ENCODE data around the gene PYGO2.

Gene PYGO2

DNA sequence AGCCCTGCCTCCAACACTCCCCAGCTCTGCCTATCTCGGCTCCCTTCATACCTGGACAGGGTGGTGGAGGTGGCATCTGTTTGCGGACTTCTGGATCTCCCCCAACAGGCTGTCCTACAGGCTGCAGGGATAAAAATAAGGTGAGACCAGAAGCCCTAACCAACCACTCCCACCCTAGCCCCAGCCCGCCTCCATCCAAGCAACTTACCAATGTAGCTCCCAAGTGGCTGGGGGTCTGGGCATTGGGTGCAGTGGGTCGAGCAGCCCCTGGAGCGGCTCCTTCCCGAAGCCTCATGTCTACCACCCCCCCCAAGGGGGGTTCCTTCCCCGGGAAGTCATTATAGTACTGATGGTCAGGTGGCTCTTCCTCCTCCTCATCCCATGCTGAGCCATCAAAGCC, 4.5 kb upstream of the PYGO2 start:
- Histone ChIP-seq H3K4me3 (replicated peaks; ENCODE audit: insufficient read depth, low read length) (no peak overlapping the region), H3K27ac (replicated peaks) (no peak overlapping the region), H3K27me3 (ENCODE audit: insufficient read depth, poor library complexity, severe bottlenecking) (no peaks in the 10 kb centered on the region)
- no peak for DNase-seq (ENCODE audit: low read depth in 1 of 2, low spot score in 1 of 2)
- TF ChIP-seq, protein P1, sequence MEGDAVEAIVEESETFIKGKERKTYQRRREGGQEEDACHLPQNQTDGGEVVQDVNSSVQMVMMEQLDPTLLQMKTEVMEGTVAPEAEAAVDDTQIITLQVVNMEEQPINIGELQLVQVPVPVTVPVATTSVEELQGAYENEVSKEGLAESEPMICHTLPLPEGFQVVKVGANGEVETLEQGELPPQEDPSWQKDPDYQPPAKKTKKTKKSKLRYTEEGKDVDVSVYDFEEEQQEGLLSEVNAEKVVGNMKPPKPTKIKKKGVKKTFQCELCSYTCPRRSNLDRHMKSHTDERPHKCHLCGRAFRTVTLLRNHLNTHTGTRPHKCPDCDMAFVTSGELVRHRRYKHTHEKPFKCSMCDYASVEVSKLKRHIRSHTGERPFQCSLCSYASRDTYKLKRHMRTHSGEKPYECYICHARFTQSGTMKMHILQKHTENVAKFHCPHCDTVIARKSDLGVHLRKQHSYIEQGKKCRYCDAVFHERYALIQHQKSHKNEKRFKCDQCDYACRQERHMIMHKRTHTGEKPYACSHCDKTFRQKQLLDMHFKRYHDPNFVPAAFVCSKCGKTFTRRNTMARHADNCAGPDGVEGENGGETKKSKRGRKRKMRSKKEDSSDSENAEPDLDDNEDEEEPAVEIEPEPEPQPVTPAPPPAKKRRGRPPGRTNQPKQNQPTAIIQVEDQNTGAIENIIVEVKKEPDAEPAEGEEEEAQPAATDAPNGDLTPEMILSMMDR (IDR thresholded peaks at IDR 0.05; ENCODE audit: insufficient read depth, low read length) = no peak
- TF ChIP-seq POLR2AphosphoS5 (IDR thresholded peaks at IDR 0.05; ENCODE audit: low read depth) (no peak), GABPA (IDR thresholded peaks at IDR 0.05; ENCODE audit: low read depth) (no peak), REST (IDR thresholded peaks at IDR 0.05; ENCODE audit: insufficient replicate concordance, low read depth) (no peak), SPI1 (IDR thresholded peaks at IDR 0.05; ENCODE audit: borderline replicate concordance, low read depth) (no peak)

DNA sequence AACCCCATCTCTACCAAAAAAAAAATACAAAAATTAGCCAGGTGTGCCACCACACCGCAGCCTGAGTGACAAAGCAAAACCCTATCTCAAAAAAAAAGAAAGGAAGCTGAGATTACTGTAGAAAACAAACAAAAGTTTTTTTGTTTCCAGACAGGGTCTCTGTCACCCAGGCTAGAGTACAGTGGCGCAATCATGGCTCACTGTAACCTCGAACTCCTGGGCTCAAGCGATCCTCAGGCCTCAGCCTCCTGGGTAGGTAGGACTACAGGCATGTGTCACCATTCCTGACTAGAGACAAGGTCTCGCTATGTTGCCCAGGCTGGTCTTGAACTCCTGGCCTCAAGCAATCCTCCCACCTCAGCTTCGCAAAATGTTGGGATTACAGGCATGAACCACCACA, 2.8 kb upstream of the PYGO2 start:
- Histone ChIP-seq H3K27ac (replicated peaks) (no peak overlapping the region), H3K27me3 (ENCODE audit: insufficient read depth, poor library complexity, severe bottlenecking) (no peaks in the 10 kb centered on the region), H3K4me3 (replicated peaks; ENCODE audit: insufficient read depth, low read length) (no peak overlapping the region)

GRCh38 chr1:154963643-154964042, 2.1 kb upstream of the PYGO2 start:
- DNase-seq (ENCODE audit: low read depth in 1 of 2, low spot score in 1 of 2) = no peak
- no peaks in the 10 kb centered on the region for H3K27me3 ChIP-seq (ENCODE audit: insufficient read depth, poor library complexity, severe bottlenecking)
- H3K27ac ChIP-seq (replicated peaks) = no peak overlapping the region
- H3K4me3 ChIP-seq (replicated peaks; ENCODE audit: insufficient read depth, low read length) = no peak overlapping the region
- TF ChIP-seq REST (IDR thresholded peaks at IDR 0.05; ENCODE audit: insufficient replicate concordance, low read depth) (no peak), POLR2AphosphoS5 (IDR thresholded peaks at IDR 0.05; ENCODE audit: low read depth) (no peak), GABPA (IDR thresholded peaks at IDR 0.05; ENCODE audit: low read depth) (no peak), SPI1 (IDR thresholded peaks at IDR 0.05; ENCODE audit: borderline replicate concordance, low read depth) (no peak)
- TF ChIP-seq, protein P1 (IDR thresholded peaks at IDR 0.05; ENCODE audit: insufficient read depth, low read length) = no peak

More for the DNA sequence above, 2.8 kb upstream of the PYGO2 start:
- no peak for DNase-seq (ENCODE audit: low read depth in 1 of 2, low spot score in 1 of 2)
- no peak for TF ChIP-seq POLR2AphosphoS5 (IDR thresholded peaks at IDR 0.05; ENCODE audit: low read depth)
- no peak for TF ChIP-seq GABPA (IDR thresholded peaks at IDR 0.05; ENCODE audit: low read depth)
- TF ChIP-seq SPI1 (IDR thresholded peaks at IDR 0.05; ENCODE audit: borderline replicate concordance, low read depth) = no peak
- TF ChIP-seq, protein P1 (IDR thresholded peaks at IDR 0.05; ENCODE audit: insufficient read depth, low read length) = no peak
- TF ChIP-seq REST (IDR thresholded peaks at IDR 0.05; ENCODE audit: insufficient replicate concordance, low read depth) = no peak
